GM18511 (cell line): ENCODE measurements around the gene LHX5.
"Not testable (repeated sequence)": the region's sequence is repeated elsewhere in the genome, so short reads cannot be mapped to it uniquely, and the experiment has no call there.

Experiments used
- ATAC-seq: cut with Tn5 transposase; IDR thresholded peaks from one replicate; pipeline ENCODE4 v1.9.1; 2021; ENCODE audit warnings: mild to moderate bottlenecking, moderate library complexity; ENCODE audit not compliant: unreplicated experiment

The LHX5 gene

DNA sequence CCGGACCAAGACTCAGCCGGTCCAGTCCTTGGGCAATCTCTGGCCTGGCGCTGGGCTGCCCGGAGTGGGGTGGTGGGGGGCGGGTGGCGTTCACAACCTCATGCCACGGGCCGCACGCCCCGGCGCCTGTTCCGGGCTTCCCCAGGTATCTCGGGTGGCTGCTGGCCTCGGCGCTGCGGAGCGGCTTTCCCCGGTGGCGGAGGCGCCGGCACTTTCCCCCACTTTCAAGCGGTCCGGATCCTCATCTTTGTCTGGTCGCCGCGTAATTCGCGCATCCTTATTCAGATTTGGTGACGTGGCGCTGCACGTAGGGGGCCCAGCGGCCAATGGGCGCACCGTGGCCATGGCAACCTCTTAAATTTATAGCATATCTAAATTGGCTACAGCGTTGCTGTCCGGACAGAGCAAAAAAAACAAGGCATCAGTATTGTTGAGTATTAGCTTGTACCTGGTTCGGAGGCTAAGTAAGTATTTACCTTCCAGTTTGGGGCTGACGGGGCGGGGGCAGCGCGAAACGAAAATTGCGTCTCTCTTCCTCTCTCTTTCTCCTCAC, at the start of gene LHX5:
LHX5 (minus strand) TSS at position 253 of the 553 bp plus-strand sequence. CDS start 373 bp downstream, outside the sequence.
- no peak for ATAC-seq

DNA sequence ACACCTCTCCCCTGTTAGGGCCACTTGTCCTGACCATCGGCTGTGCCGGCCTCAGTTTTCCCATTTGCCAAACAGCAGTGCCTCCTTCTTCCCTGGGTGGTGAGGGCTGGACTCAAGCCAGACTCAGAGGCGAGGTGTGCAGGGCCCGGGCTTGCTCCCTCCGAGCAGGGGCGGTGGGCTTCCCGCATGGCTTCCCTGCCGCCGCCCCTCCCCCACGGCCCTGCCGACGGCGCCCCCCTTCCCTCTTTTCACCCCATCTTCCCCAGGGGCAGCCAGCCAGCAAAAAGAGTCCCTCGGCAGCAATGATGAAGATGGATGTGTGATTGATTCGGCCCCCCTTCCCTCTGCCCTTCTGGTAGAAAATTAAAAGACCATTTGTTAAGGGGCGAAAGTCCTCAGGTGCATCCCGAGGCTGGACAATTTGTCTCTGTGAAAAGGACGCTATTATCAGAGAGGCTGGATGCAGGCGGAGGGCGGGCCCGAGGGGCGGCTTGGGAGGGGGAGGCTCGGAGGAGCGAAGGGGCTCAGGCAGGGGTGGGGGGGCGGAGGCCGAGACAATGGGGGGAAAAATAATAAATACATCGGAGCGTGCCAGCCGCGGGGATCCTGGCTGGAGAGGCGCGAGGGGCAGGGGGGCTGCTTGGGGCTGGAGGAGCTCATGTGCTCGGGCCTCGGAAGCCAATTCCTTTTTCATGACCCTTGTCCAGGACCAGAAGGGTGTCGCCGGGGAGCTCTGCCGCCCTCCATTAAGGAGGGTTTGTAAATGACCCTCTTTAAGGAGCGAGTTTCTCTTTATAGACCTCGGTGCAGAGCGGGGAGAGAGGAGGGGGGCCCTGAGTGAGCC, 48.0 kb upstream of the LHX5 start:
- no peak for ATAC-seq

DNA sequence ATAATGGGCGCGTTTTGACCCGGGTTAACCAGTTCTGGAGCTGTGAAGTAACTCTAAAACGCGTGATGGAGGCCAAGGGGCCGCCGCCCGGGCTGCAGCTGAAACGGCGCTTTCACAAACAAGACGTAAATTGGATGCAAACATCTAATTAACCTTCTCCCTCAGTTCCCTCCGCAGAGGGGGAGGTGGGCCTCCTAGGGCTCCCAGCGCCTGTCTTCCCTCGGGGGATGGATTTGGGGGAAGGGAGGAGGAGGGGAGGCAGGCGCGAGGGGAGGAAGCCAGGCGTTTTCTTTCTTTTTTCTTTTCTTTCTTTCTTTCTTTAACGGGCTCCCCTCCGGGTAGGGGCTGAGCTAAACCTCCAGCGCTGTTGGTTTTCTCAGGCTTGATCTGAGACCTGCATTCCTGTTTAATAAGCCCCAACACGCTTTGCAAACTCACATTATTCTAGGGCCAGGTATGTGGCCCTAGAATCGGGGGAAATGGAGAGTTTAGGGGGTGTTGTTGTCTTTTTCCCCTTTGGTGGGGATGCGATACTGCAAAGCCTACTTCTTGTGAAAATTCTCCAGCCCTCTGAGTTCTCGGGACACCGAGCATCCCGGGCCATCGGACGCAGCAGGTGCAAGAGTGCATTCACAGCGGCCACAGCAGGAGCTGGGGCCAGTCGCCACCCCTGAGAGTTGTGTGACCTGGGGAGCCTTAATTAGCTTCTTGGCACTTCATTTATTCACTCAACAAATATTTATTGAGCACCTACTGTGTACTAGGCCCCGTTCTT, 43.6 kb upstream of the LHX5 start:
- no peak for ATAC-seq

DNA sequence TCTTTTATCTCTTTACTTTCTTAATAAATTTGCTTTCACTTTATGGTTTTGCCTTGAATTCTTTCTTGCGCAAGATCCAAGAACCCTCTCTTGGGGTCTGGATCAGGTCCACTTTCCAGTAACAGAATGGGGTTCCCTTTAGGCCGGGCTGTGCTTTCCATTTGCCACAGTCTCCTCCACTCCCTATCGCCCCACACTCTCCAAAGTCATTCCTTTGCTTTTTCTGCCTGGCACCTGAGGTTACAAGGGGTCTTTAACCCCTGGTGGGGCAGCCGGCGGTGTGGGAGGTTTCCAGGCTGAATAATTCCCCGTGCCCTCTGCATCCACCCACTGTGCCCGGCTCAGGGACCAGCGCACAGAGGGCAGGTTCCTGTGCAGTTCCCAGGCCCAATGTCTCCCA, 42.9 kb upstream of the LHX5 start:
- no peak for ATAC-seq

DNA sequence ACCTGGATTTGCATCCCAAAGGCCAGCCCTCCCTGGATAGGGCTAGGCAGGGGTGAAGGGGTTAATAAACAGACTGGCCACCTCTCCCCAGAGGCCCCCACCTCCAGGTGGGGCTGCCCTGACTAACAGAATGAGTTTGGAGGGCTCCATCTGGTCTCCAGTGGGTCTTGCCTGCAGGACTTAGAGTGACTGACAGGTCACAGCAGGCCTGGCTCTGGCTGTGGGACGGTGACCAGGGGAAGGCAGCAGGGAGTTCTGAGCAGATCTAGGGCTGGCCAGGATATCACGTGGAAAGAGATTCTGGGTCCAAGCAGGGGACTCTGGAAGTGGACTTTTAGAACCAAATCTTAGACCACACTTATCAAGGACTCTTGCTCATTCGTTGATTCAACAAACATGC, 40.9 kb upstream of the LHX5 start:
- ATAC-seq, result no peak

DNA sequence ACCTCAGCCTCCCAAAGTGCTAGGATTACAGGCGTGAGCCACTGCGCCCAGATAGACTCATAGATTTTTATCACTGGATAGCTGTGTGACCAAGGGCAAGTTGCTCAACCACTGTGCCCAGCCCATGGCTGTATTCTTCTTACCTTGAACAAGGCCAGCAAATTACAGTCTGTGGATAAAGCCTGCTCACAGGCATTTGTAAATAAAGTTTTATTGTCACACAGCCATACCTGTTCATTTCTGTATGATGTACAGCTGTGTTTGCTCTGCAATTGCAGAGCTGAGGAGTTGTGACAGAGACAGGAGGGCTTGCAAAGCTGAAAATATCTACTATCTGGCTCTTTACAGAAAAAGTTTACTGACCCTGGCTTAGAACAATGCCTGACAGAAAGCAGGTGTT, 35.2 kb upstream of the LHX5 start:
- no peak for ATAC-seq

DNA sequence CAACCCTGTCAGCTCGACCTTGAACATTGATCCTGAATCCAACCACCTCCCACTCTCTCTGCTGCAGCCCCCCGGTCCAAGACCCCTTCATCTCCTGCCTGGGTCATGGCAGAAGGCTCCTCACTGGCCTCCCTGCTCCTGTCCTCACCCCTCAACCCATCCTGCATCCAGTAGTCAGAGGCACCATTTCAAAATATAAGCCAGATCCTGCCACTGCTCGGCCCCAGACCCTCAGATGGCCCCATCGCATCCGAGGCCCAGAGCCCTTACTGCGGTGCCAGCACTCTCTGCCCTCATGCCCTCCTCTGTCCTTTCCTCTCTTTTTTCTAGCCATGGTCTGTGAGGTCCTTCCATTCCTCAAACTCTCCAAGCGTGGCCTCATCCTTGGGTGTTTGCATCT, 34.3 kb upstream of the LHX5 start:
- no peak for ATAC-seq

DNA sequence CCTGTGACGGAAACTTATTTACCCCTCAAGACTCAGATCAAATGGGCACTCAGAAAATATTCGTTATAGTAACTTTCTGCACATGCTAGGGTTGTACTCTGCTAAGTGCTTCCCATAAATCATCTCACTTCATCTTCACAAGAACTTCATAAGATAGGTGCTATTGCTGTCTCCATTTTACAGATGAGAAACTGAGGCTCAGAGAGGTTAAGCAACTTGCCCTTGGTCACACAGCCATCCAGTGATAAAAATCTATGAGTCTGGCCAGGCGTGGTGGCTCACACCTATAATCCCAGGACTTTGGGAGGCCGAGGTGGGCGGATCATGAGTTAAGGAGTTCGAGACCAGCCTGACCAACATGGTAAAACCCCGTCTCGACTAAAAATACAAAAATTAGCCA, 33.2 kb upstream of the LHX5 start:
- ATAC-seq, result no peak

DNA sequence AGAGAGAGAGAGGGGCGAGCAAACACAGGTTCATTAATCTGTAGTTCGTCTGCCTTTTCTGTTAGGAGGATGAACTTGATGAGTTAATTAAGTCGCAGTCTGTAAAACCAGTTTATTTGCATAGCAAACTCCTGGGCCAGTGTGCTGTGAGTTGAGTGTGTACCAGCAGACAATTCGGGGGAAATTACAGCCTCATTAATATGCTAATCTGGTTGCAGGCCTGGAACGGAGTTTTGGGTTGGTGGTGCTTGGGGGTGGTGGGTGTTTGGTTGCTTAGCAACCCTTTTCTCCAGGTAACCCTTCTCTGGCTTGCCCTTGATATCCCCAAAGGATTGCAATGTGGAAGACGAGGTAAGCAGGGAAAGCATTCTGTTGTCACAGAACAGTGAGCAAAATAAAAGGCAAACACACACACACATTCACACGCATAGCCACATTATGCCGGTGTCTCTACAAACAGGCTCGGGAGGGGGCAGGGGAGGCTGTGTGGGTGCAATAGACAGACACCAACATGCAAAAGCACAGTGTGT, 29.2 kb upstream of the LHX5 start:
- ATAC-seq, result no peak

DNA sequence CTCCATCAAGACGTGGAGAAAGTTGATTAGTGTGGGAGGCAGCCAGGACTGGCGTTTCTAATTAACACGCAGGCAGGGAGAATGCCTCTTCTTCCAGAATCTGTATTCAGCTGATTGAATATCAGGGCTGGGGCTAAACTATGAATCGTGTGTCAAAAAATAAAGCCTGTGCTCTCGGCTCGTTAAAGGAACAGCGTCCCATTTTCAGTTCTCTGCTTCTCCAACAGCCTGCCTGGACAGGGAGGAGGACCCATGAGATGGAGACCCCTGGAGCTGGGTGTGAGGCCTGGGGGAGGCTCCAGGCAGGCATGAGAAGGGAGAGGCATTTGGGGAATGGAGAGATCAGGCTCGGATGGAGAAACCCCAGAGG, 28.6 kb upstream of the LHX5 start:
- ATAC-seq, result no peak

DNA sequence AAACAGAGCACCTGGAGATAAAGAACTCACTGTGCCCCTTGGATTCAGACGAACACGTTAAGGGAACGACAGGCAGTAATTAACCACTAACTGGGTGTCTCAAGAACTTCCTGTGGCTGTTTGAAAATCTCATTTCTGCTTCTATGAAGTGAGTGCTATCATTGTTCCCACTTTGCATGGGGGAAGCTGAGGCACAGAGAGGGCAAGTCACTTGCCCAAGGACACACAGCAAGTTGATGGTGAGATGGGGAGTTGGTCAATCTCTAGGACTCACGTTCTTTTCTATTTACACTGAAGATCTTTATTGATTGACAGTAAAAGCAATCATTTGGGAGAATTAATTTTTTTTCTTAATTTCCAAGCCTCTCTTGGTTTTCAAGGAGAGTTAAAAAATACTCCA, 26.8 kb upstream of the LHX5 start:
- no peak for ATAC-seq

DNA sequence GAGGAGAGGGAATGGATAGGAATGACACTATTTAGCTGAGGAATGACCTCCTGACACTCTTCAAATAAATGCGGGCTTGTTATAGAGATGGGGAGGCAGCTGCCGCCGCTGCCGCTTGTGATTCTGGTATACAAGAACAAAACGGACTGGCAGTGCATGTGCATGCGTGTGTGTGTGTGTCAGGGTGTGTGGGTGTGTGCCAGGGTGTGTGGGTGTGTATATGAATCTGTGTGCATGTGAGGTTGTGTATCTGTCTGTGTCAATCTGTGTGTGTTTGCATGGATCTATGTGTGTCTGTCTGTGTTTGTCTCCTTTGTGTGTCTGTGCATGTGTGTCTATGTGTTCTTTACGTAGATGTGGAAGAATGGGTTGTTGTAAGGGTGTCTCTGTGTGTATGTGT, 26.0 kb upstream of the LHX5 start:
- no peak for ATAC-seq

DNA sequence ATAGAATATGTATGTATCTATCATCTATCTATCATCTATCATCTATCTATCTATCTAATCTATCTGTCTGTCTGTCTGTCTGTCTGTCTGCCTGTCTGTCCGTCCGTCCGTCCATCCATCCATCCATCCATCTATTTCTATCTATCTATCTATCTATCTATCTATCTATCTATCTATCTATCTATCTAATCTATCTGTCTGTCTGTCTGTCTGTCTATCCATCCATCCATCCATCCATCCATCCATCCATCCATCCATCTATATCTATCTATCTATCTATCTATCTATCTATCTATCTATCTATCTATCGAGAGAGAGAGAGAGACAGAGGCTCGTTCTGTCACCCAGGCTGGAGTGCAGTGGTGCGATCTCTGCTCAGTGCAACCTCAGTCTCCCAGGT, 24.3 kb upstream of the LHX5 start:
- not testable (repeated sequence) for ATAC-seq

DNA sequence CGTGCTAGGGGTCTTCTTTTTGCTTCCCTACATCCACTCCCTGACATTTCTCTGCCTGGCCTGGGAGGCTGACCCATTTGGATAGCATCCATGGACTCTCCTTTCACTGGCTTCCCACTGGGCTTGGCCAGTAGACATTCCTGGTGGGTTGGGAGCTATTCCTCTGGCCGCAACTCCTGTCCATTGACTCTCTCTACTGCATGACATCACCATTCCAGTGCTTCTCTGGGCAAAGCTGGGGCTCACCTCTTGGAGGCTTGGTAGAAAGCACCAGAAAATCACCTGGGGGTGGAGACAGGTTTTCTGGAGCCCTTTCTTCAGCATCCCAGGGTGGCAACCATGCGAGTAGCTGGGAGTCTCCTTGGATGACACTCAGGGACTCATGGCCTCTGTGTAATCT, 16.7 kb upstream of the LHX5 start:
- no peak for ATAC-seq

DNA sequence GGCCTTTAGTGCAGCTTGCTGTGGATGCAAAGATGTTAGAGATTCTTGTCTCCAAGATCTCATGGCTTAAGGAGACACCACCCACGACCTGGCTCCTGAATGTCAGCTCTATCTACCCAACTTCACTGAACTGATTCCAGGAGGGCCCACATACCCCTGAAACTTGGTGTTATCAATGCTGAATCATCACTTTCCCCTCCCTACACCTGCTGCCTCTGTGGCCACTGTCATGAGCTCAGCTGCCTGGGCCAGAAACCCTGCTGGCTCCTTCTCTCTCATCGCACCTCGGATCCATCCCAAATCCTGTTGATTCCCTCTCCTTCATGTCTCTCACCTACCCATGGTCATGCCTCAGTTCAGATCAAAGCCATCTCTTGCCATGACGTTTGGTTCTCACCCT, 15.1 kb upstream of the LHX5 start:
- ATAC-seq, result no peak

DNA sequence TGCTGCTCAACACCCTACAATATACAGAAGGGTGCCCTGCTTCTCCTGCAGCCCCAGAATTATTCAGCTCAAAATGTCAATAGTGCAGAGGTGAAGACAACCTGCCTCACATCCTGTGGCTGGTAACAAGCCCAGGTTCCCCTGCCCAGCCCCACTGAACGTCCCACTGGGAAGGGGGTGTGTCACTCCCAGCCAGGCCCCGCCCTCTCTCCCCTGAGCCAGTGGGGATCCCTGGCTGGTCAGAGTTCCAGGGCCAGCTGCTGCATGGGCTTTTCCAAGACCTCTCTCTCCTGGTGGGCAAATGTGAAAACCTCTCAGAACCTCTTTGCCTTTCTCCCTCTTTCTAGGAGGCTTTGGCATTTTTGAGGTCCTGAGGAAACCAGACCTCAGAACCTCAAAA, 13.7 kb upstream of the LHX5 start:
- no peak for ATAC-seq

DNA sequence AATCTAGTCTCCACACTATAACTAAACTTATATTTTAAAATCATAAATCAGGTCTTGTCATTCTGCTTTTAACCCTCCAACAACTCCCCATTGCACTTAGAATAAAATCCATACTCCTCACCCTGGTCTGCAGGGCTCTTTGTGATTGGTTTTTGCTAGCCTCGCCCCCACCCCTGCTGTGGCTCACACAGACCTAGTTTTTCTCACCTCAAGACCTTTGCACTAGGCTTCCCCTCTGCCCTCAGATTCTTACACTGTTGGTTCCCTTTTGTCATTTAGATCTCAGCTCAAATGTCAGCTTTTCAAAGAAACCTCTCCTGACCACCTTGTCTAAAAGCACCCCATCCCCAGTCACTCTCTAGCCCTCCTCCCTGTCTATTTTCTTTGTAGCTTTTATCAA, 10.7 kb upstream of the LHX5 start:
- ATAC-seq, result no peak

DNA sequence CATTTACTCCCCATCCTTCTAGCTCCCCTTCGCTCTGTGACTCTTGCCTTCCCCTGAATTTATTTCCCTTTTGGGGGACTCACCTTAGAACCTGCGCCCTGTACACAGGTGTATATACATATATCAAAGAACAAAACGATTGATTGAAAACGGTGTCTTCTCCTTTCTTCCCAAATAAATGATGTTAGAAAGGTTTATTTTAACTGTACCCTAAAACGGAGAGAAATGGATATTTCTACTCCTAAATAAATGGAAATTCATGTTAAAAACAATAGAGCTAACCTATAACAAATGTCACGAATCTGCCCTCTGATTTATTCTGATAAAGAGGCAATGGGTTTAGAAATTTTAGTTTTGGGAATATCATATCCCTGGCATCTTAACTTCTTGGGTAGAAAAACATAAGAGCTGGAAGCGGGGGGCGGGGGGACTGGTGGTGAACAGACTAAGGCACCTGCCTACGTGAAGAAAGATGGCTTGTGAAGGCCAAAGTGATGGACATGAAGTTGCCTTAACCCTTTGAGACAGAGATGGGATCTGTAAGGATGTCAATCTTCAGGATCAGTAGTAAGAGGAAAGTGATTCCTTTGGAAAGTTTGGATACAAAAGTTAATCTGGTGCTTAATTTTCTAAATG, 8.8 kb upstream of the LHX5 start:
- no peak for ATAC-seq

DNA sequence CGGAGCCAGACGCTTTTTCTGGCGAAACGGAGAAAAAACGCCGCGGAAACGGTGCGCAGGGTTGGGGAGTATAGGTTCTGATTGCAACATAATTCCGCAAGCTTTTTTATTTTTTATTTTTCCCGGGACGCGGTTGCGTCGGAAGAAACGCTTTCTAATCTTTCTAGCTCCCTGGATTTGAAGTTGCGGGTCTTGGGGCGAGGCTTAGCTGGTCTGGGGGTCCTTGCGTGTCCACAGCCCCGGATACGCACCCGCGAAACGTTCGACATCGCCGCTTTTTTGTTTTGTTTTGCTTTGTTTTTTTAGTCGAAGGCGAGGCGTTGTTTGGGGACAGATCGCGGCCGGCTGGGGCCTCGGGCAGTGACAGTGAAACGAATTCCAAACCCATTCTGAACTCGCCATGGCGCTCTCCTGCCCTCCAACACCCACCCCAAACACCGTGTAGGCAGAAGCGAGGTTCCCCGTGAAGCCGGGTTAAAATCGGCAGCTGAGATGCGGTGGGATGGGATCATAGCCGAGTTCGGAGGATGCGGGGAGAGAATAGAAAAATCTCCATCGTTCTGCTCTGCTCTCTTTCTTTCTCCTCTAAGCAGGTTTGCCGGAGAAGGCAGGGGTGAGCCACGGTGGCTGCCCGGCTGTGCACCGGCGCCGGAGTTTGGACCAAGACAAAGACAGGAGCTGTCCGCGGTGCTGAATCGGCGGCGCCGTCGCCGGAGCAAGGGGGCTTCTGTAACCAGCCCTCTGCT, 8.1 kb upstream of the LHX5 start:
- no peak for ATAC-seq

DNA sequence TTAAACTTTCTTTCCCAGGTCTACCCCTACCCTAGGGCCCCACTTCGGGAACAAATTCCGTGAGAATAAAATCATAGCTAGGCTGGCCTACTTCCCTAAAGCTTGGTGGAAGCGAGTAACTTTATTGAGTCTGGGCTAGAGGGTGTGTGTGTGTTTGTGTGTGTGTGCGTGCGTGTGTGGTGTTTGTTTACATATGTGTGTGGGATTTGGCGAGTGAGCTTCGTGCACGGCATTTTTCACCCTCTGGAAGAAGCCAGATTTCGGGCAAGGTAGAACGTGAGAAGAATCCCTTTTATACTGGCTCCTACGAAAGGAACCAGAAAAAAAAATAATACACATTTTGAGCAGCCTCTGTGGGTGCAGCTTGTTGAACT, 7.5 kb upstream of the LHX5 start:
- ATAC-seq, result no peak
